Effector CD4-positive, alpha-beta T cell (primary cell): ENCODE measurements around the gene RPS25.
"Not testable (repeated sequence)": the region's sequence is repeated elsewhere in the genome, so short reads cannot be mapped to it uniquely, and the experiment has no call there.

ENCODE experiments used
- DNase-seq: peaks from one replicate; pipeline ENCODE4 v3.0.0-alpha.2; 2020

RPS25 gene

GRCh38 chr11:119038884-119039283 lies 20.7 kb upstream of the RPS25 start:
- no peak for DNase-seq

DNA sequence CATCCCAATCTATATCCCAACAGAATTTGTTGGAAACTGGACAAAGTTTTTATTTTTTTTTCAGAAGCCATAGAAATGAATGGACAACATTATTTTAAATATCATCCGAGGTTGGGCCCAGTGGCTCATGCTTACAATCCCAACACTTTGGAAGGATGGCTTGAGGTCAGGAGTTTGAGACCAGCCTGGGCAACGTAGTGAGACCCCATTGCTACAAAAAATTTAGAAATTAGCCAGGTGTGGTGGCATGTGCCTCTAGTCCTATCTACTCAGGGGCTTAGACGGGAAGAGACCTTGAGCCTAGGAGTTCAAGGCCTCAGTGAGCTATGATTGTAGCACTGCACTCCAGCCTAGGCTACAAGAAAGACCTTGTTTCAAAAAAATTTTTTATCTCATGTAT lies 16.7 kb upstream of the RPS25 start:
- no peak for DNase-seq

GRCh38 chr11:119033421-119033820 lies 15.3 kb upstream of the RPS25 start:
- DNase-seq, result not testable (repeated sequence)

DNA sequence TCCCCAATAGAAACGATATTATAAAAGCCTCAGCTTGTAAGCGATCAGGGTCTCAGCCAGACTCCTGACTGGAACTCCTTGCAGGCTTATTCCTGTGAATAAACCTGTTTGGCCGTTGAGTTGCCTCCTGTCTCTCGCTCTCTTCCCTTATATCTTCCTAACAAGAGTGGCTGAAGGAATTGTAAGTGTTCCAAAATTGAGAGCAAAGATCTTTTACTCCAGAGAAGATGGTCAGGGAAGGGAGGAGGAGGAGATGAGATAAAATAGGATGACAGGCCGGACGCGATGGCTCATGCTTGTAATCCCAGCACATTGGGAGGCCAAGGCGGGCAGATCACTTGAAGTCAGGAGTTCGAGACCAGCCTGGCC lies 13.8 kb upstream of the RPS25 start:
- DNase-seq, result no peak

GRCh38 chr11:119030329-119031047 lies 12.3 kb upstream of the RPS25 start, which contains the start of gene SLC37A4:
Gene SLC37A4, minus strand, starts transcription at chr11:119030877.
- DNase-seq, result peak; percentile 98

DNA sequence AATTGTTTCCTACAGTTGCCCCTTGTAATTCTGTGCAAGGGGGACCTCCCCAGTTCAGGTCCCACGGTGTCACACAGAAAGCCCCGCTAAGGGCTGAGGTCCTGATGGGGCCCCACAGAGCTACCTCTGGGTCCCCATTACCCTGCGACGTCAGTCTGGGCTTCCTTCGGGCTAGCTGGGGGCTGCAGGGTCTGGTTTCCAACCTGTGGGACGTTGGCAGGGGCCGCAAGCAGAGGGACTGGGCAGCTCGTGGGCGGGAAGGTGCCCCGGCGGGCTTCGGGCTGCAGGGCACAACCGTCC lies 11.8 kb upstream of the RPS25 start:
- no peak for DNase-seq

DNA sequence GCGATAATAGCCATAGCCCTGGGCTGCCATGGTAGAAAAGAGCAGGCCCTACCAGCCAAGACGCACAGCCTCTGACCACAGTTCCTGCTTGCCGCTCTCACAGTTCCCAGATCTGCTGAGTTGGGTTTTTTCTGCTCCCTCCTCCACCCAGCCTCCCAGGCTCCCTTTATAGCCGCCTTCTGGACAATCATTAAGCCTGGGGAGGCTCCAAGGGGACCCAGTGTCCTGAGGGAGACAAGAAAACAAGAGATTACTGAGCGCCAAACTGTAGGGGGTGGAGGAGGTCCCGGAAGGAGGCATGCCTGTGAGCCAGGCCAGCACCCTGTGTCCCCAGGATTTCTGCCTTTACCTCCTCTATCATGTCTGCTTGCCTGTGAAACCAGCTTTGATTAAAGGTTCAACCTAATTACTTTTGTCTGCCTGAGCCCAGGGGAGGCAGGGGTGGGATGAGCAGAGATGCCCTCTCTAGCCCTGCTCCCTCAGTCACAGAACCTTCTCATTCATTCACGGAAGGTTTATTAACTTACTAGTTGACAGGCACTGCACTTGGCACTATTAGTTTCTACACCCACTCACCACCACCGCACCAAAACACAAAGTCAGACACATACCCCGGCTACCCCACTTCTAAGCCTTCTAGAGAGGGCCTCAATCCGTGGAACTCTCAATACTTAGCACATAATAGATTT lies 11.3 kb upstream of the RPS25 start:
- no peak for DNase-seq

DNA sequence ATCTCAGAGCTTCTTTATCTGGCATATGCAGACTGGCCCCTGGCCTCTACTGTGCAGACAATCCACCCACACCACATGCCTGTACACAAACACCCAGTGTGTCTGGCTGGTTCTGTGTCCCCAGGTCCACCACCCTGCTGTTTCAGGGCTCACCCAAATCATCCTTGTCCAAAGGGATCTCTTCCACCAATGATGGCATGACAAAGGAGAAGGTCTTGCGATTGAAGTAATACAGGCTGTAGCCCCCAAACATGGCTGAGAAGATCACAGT lies 10.9 kb upstream of the RPS25 start:
- no peak for DNase-seq

GRCh38 chr11:119028346-119029068 lies 10.4 kb upstream of the RPS25 start:
- no peak for DNase-seq

DNA sequence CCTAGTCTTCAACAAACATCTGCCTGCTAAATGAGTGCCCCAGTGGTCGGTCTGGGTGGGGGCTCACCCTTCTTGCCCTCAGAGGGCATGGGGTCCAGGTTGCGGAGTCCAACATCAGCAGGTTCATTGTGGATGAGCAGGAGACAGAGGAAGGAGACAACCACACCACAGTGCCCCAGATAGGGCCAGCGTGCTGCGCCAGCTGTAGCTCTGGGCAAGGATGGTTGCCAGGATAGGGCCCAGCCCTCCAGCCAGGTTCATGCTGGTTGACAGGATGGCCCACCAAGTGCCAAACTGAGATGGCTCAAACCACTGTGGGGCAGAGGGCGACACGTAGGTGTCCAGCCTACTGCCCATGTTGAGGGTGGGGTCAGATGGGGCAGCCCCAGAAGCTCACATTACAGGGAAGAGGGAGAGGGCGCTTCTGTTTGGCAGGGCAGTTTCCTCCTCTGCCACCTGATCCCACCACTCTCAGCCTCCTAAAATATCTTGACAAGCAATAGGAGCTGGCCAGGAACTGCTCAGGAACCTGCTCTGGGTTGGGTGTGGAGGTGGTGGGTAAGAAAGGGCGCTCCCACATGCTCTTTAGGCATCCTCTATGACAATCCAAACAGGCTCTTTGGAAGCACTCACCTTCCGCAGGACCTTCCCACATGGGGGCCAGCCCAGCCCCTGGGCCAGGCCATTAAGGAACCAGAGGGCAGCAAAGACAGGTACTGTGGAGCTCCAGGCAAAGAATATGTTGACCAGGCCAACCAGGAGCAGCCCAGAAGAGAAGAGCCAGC lies 9.6 kb upstream of the RPS25 start:
- DNase-seq, result no peak

- DNase-seq, result no peak
These were observed 8.8 kb upstream of the RPS25 start for GRCh38 chr11:119026970-119027369.

GRCh38 chr11:119025978-119026766 lies 8.0 kb upstream of the RPS25 start:
- DNase-seq, result no peak

- no peak for DNase-seq
These were observed 7.4 kb upstream of the RPS25 start for GRCh38 chr11:119025541-119025940.

GRCh38 chr11:119025099-119025473 lies 6.9 kb upstream of the RPS25 start:
- no peak for DNase-seq

DNA sequence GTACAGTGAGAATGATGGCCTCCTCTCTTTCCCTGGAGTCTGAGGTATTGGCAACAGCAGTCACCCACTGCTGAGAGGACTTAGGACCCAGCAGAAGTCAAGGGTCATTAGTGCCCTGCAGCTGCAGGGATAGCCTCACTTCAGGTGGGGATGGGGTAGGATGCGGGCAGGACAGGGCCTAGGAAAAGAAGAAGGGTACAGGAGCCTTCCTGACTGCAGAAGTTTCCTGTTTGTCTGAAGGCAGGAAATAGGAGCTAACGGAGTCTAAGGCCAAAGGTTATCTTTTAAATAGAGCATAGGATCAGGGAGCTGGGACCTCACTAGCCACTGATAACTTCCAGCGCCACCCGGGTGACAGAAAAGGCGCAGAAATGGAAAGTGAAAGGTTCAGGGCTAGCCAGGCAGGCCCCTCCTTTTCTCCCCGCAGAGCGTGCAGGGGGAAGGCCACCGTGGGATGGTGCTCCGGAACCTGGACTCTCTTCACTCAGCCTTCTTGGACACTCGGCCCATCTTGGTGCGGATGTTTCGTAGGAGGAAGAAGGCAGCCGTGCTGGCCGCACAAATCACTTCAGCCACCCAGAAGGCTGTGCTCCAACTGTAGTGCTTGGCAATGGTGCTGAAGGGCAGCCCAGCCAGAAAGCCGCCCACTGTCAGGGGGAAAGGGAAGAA lies 6.4 kb upstream of the RPS25 start:
- DNase-seq, result no peak

- DNase-seq, result no peak
These were observed 5.6 kb upstream of the RPS25 start for GRCh38 chr11:119023741-119024140.

GRCh38 chr11:119021631-119022030 lies 3.5 kb upstream of the RPS25 start:
- no peak for DNase-seq

DNA sequence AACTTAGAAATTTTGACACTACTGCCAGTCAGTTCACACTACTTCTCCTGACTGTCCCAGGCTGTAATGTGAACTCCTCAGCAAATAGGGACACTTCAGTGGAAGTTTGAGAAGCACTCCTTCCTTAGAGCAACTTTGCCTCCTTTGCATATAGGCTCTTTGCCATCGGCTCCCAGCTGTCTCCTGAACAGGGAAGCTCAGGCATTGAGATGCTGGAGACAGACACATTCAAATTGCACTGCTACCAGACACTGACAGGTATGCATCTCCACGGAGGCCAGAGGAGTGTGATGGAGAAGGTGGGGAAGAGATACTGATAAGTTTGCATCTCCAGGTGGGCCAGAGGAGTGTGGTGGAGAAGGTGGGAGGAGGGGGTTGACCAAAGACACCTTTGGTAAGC lies 1.9 kb upstream of the RPS25 start:
- no peak for DNase-seq

DNA sequence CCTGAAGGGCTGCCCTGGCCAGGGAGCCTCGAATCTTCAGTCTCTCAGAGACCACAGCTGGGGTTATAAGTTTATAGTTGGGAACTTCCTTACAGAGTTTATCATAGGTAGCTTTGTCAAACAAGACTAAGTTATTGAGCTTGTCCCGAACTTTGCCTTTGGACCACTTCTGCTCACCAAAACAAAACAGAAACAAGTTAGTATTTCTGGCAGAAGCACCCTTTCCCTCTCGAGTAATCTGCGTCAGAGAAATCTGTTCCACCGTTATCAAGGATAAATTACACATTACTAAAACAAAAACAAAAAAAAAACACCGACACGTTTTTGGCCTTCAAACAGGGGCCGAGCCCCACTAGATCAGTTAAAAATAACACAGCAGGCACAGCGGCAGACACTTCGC lies 766 bp downstream of the RPS25 start:
- DNase-seq, result not testable (repeated sequence)

DNA sequence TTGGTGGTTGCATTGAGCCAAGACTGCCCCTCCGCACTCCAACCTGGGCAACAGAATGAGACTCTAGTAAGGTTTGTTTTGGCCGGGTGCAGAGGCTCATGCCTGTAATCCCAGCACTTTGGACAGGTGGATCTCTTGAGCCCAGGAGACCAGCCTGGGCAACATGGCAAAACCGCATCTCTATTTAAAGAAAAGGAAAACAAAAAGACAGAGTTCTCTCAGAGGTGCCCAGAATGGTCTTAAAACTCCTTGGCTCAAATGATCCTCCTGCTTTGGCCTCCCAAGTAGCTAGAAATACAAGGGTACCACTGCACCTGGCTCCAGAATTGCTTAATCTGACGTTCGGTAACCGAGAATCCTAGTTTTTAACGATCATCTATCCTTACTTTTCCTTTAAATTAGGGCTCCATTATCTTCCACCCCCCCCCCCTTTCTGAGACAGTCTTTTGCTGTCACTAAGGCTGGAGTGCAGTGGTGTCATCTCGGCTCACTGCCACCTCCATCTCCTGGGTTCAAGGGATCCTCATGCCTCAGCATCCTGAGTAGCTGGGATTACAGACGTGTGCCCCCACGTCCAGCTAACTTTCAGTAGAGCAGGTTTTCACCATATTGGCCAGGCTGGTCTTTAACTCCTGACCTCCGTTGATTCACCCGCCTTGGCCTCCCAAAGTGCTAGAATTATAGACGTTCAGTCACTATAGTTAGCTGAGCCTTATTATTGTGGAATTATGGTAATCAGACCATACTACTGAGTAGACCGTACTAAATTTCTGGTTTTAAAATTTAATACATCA lies 1.7 kb downstream of the RPS25 start:
- DNase-seq, result no peak

GRCh38 chr11:119015054-119015611 lies 3.0 kb downstream of the RPS25 start:
- DNase-seq, result no peak
